ENCODE results near the gene AFTPH. TPM values are rescaled to one million over a fixed set of nuclear protein-coding genes. Genes with fewer than 3 reads are reported as not detected.

Gene AFTPH
- total RNA-seq, 6 experiments from 2014 or later, result 14.9 to 24.4 (median 19.8) TPM

DNA sequence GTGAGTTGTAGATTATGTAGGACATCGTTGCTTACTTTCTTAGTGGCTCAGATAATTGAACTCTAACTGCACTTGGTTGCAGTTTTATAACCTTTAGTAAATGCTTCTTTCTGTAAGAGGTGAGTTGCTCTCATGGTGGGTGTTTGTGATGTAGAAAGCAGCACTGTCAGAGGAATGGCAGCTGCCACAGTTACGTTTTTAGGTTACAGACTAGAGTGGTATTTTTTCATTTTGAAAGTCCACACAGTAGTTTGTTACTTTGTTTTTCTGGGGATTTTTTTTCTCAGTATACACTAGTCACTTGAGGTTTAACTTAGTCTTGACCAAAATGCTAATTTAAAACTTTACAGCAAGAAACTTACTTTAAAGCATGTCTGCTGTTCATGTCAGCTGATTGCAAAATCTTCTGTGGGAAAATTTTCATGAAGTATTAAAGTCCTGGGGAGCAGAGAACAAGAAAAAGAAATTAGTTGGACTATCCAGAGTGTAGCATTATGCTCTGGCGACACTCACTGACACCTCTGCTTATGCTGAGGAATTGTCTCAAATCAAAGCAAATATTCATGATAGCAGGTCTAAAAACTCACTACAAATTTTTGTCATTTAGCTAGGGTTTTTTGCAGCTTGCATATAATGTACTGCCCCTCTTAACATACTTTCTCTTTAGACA, 14.8 kb downstream of the AFTPH start:
- Histone ChIP-seq H3K36me3 (no peaks in the 10 kb centered on the region), H3K9me3 (no peaks in the 10 kb centered on the region), H3K4me1 (peaks cover 0 to 48% (median 15%) of the 10 kb centered on the region in 4 donors), H3K27ac (peak overlapping the region in 1 of 3 donors; percentile 0), H3K27me3 (no peaks in the 10 kb centered on the region), H3K4me3 (no peak overlapping the region)
- no peak for TF ChIP-seq CTCF (IDR thresholded peaks at IDR 0.05)
- TF ChIP-seq POLR2A (IDR thresholded peaks at IDR 0.05), result no peak
- intact Hi-C loops (cut with DNase I), result no loop called here
- DNase-seq (no peak), ATAC-seq (peak in 3 of 4 donors; percentile 9 to 36 (median 24))
- 29% methylated on average over 3 of the region's 3 CpGs for WGBS (ENCODE audit: insufficient coverage, low coverage, low lambda C conversion rate, missing lambda C conversion rate)

DNA sequence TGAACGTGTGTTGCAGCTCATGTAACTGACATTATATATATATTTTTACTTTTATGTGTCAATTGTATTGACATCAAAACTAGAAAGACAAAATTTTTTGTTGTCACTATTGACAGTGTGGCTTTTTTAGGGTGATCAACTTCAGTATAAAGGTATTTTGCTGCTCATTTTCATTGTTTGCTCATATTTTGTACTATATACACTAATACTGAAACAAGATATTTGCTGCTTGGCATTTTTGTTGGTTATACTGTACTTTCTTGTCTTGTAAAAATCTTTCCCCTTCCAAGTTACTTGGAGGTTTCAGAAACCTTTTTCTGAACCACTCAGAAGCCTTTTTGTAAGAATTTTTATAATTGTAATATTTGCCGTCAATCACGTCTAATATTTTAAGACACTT, 16.5 kb downstream of the AFTPH start:
- no peak for ATAC-seq
- WGBS (ENCODE audit: insufficient coverage, low coverage, low lambda C conversion rate, missing lambda C conversion rate), result 59% methylated on average over 3 of the region's 3 CpGs

GRCh38 chr2:64541547-64541946, 17.4 kb downstream of the AFTPH start:
- intact Hi-C loops (cut with DNase I), result no loop called here
- Histone ChIP-seq H3K4me3 (no peak overlapping the region), H3K9me3 (no peaks in the 10 kb centered on the region), H3K27ac (no peak overlapping the region), H3K36me3 (no peaks in the 10 kb centered on the region), H3K4me1 (peaks cover 0 to 46% (median 13%) of the 10 kb centered on the region in 4 donors), H3K27me3 (no peaks in the 10 kb centered on the region)
- DNase-seq (no peak), ATAC-seq (no peak)
- TF ChIP-seq CTCF (IDR thresholded peaks at IDR 0.05) (no peak), POLR2A (IDR thresholded peaks at IDR 0.05) (no peak)
- 93% methylated on average over 2 of the region's 2 CpGs for WGBS (ENCODE audit: insufficient coverage, low coverage, low lambda C conversion rate, missing lambda C conversion rate)

More for the DNA sequence above, 16.5 kb downstream of the AFTPH start:
- H3K9me3 ChIP-seq, result no peaks in the 10 kb centered on the region
- TF ChIP-seq CTCF (IDR thresholded peaks at IDR 0.05), result no peak
- no peak for TF ChIP-seq POLR2A (IDR thresholded peaks at IDR 0.05)
- no peak for DNase-seq
- H3K36me3 ChIP-seq, result no peaks in the 10 kb centered on the region
- no peak overlapping the region for H3K27ac ChIP-seq
- H3K27me3 ChIP-seq, result no peaks in the 10 kb centered on the region
- peaks cover 0 to 46% (median 13%) of the 10 kb centered on the region in 4 donors for H3K4me1 ChIP-seq
- intact Hi-C loops (cut with DNase I), result no loop called here
- H3K4me3 ChIP-seq, result no peak overlapping the region

- no peak for DNase-seq
- peaks cover 0 to 46% (median 13%) of the 10 kb centered on the region in 4 donors for H3K4me1 ChIP-seq
- WGBS (ENCODE audit: insufficient coverage, low coverage, low lambda C conversion rate, missing lambda C conversion rate), result 56% methylated on average over 5 of the region's 5 CpGs
These were observed 18.2 kb downstream of the AFTPH start for GRCh38 chr2:64542071-64543007.

More at GRCh38 chr2:64542071-64543007, 18.2 kb downstream of the AFTPH start:
- Histone ChIP-seq H3K4me3 (peak overlapping the region in 1 of 3 donors; percentile 1), H3K27me3 (no peaks in the 10 kb centered on the region), H3K27ac (peak overlapping the region; percentile 33 to 49 (median 39)), H3K36me3 (no peaks in the 10 kb centered on the region), H3K9me3 (no peaks in the 10 kb centered on the region)
- TF ChIP-seq CTCF (IDR thresholded peaks at IDR 0.05) (no peak), POLR2A (IDR thresholded peaks at IDR 0.05) (no peak)
- intact Hi-C loops (cut with DNase I), result no loop called here
- peak; percentile 75 to 90 (median 82) for ATAC-seq

Data from right lobe of liver (tissue), 6 donors.